ENCODE measurements around the gene F12. TPM values are rescaled to one million over a fixed set of nuclear protein-coding genes. Genes with fewer than 3 reads are reported as not detected.
A peak's percentile ranks its signal among the peaks of the same experiment; 100 is the strongest.

F12 gene
- polyA plus RNA-seq, 1 experiment: 0.35 TPM

- no peaks in the 10 kb centered on the region for H3K9me3 ChIP-seq (ENCODE audit: control insufficient read depth, insufficient read depth, low read length)
- ChIA-PET POLR2A (interaction anchor here (0.5 to 2.4 kb wide), 17 partner anchors 8 to 293 kb away, joined by 3 to 26 read pairs (median 4); partner anchors contain the start of genes LMAN2, PDLIM7 and PRR7), CTCF (interaction anchor here (0.5 to 4.2 kb wide), 7 partner anchors 12 to 239 kb away, joined by 3 to 26 read pairs (median 4); no protein-coding TSS in a partner anchor)
- no peaks in the 10 kb centered on the region for H3K27me3 ChIP-seq (ENCODE audit: control insufficient read depth, insufficient read depth, low read length)
- H3K4me3 ChIP-seq (ENCODE audit: low read depth, low read length): peak within 1 kb of the TSS; percentile 76
- H3K27ac ChIP-seq (ENCODE audit: low read depth, low read length): peak within 1 kb of the TSS; percentile 96
- DNase-seq (ENCODE audit: low read depth, low spot score): no peak
- TF ChIP-seq CTCF (IDR thresholded peaks at IDR 0.05; ENCODE audit: low read depth, low read length): no peak
Observed at GRCh38 chr5:177426566-177427210, 17.3 kb upstream of the F12 start, which contains the start of gene GRK6. TSS of gene GRK6 (plus strand) at chr5:177426676. CDS start at chr5:177426846, 170 bp downstream.

GRCh38 chr5:177425801-177426565 is 16.6 kb upstream of the F12 start:
- CTCF ChIA-PET: interaction anchor here (0.5 to 4.2 kb wide), 6 partner anchors 13 to 238 kb away, joined by 3 to 26 read pairs (median 4); no protein-coding TSS in a partner anchor
- Histone ChIP-seq H3K27ac (ENCODE audit: low read depth, low read length) (peak overlapping the region; percentile 96), H3K27me3 (ENCODE audit: control insufficient read depth, insufficient read depth, low read length) (no peaks in the 10 kb centered on the region), H3K9me3 (ENCODE audit: control insufficient read depth, insufficient read depth, low read length) (no peaks in the 10 kb centered on the region), H3K4me3 (ENCODE audit: low read depth, low read length) (peak overlapping the region; percentile 70)
- no peak for TF ChIP-seq CTCF (IDR thresholded peaks at IDR 0.05; ENCODE audit: low read depth, low read length)
- POLR2A ChIA-PET: interaction anchor here (0.5 to 2.4 kb wide), 17 partner anchors 10 to 292 kb away, joined by 3 to 26 read pairs (median 4); partner anchors contain the start of genes LMAN2, PDLIM7 and PRR7
- DNase-seq (ENCODE audit: low read depth, low spot score): peak; percentile 100

- peak overlapping the region; percentile 96 for H3K27ac ChIP-seq (ENCODE audit: low read depth, low read length)
- no peak for TF ChIP-seq CTCF (IDR thresholded peaks at IDR 0.05; ENCODE audit: low read depth, low read length)
- peak overlapping the region; percentile 70 for H3K4me3 ChIP-seq (ENCODE audit: low read depth, low read length)
- ChIA-PET CTCF (interaction anchor here (1.5 to 4.2 kb wide), 2 partner anchors 21 to 27 kb away, joined by 4 to 24 read pairs; no protein-coding TSS in a partner anchor), POLR2A (interaction anchor here (0.9 to 2.1 kb wide), 2 partner anchors 22 to 46 kb away, joined by 3 to 26 read pairs; no protein-coding TSS in a partner anchor)
- no peak for DNase-seq (ENCODE audit: low read depth, low spot score)
- H3K9me3 ChIP-seq (ENCODE audit: control insufficient read depth, insufficient read depth, low read length): no peaks in the 10 kb centered on the region
- H3K27me3 ChIP-seq (ENCODE audit: control insufficient read depth, insufficient read depth, low read length): no peaks in the 10 kb centered on the region
Observed at GRCh38 chr5:177425196-177425800, 15.9 kb upstream of the F12 start.

GRCh38 chr5:177423671-177424070 is 14.3 kb upstream of the F12 start:
- H3K27ac ChIP-seq (ENCODE audit: low read depth, low read length): no peak overlapping the region
- TF ChIP-seq CTCF (IDR thresholded peaks at IDR 0.05; ENCODE audit: low read depth, low read length): no peak
- H3K4me3 ChIP-seq (ENCODE audit: low read depth, low read length): no peak overlapping the region
- no peak for DNase-seq (ENCODE audit: low read depth, low spot score)
- H3K9me3 ChIP-seq (ENCODE audit: control insufficient read depth, insufficient read depth, low read length): no peaks in the 10 kb centered on the region
- H3K27me3 ChIP-seq (ENCODE audit: control insufficient read depth, insufficient read depth, low read length): no peaks in the 10 kb centered on the region
- ChIA-PET CTCF (interaction anchor here (0.6 to 3.6 kb wide), 2 partner anchors 20 to 503 kb away, joined by 4 to 20 read pairs; no protein-coding TSS in a partner anchor), POLR2A (no interaction called here)

Data from AG04450 (cell line).